Astrocyte of the spinal cord (primary cell): ENCODE measurements around the gene KDM6A.
"Not testable (repeated sequence)": the region's sequence is repeated elsewhere in the genome, so short reads cannot be mapped to it uniquely, and the experiment has no call there.

ENCODE experiments used
- DNase-seq: peaks from one replicate; pipeline ENCODE4 v3.0.0; 2011; ENCODE audit warnings: low read depth, low spot score
- H3K4me3 ChIP-seq: 2 replicates; pipeline ENCODE4 v1.5.1; 2011; ENCODE audit warnings: low read depth, mild to moderate bottlenecking, low read length, moderate library complexity
- in situ Hi-C: cut with HindIII; loops from 2 replicates; pipeline ENCODE4 v1.10.0; 2017; ENCODE audit warnings: low sequenced_read_pairs
- TF ChIP-seq, protein P1 (sequence below): IDR thresholded peaks from 2 replicates; pipeline ENCODE4 v1.5.1; 2012; ENCODE audit warnings: low read depth, mild to moderate bottlenecking, low read length, inconsistent platforms

Gene KDM6A

GRCh38 chrX:45063319-45064095 lies 190.5 kb downstream of the KDM6A start:
- no peak overlapping the region for H3K4me3 ChIP-seq
- DNase-seq: peak; percentile 32
- in situ Hi-C loops: no loop called here

DNA sequence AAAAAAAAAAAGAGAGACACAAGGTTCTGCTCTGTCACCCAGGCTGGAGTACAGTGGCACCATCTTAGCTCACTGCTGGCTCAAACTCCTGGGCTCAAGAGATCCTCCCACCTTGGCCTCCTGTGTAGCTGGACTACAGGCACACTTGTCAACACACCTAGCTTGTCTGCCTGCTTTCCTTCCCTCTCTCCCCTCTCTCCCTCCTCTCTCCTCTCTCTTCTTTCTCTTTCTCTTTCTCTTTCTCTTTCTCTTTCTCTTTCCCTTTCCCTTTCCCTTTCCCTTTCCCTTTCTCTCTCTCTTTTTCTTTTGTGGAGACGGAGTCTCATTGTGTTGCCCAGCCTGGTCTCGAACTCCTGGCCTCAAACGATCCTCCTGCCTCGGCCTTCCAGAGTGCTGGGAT lies 195.6 kb downstream of the KDM6A start:
- TF ChIP-seq, protein P1, sequence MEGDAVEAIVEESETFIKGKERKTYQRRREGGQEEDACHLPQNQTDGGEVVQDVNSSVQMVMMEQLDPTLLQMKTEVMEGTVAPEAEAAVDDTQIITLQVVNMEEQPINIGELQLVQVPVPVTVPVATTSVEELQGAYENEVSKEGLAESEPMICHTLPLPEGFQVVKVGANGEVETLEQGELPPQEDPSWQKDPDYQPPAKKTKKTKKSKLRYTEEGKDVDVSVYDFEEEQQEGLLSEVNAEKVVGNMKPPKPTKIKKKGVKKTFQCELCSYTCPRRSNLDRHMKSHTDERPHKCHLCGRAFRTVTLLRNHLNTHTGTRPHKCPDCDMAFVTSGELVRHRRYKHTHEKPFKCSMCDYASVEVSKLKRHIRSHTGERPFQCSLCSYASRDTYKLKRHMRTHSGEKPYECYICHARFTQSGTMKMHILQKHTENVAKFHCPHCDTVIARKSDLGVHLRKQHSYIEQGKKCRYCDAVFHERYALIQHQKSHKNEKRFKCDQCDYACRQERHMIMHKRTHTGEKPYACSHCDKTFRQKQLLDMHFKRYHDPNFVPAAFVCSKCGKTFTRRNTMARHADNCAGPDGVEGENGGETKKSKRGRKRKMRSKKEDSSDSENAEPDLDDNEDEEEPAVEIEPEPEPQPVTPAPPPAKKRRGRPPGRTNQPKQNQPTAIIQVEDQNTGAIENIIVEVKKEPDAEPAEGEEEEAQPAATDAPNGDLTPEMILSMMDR: no peak
- no peak overlapping the region for H3K4me3 ChIP-seq
- in situ Hi-C loops: no loop called here
- no peak for DNase-seq

More at GRCh38 chrX:45063319-45064095, 190.5 kb downstream of the KDM6A start:
- TF ChIP-seq, protein P1: no peak

DNA sequence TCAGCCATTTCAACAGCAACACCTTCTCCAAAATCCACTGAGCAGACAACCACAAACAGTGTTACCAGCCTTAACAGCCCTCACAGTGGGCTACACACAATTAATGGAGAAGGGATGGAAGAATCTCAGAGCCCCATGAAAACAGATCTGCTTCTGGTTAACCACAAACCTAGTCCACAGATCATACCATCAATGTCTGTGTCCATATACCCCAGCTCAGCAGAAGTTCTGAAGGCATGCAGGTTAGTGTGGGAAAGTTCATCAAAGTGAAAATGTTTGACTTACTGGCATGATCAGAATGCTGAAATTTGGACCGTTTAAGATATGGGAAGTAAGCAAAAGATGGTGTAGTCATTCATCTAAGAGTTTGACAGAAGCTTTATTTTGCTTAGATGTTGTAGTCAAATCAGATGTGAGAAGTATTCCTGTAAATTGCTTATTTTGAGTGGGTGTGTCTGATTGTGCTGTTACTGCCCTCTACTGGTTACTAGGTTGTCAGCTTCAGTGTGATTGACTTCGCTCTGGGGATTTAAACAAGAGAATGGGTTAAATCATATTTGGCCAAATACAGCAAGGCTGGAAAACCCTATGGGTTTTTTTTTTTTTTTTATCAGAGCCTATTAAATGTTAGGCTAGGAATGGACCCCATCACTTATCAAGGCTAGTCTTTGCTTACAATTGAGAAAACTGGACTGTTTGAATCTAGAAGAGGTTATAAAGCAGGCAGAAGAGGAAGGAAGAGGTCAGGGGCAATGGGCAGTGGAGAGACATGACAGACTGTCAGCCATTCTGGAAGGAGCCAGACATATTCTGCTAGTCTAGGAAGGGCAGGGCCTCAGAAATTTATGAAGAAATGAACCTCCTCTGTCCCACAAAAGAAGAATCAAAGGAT lies 197.4 kb downstream of the KDM6A start:
- H3K4me3 ChIP-seq: no peak overlapping the region
- in situ Hi-C loops: no loop called here

GRCh38 chrX:45073011-45073410 lies 200.0 kb downstream of the KDM6A start:
- H3K4me3 ChIP-seq, in situ Hi-C loops, DNase-seq: not testable (repeated sequence)

More for the DNA sequence above, 197.4 kb downstream of the KDM6A start:
- TF ChIP-seq, protein P1: peak; percentile 79
- DNase-seq: peak; percentile 69

- TF ChIP-seq, protein P1: no peak
- DNase-seq: peak; percentile 8
- H3K4me3 ChIP-seq: no peak overlapping the region
- in situ Hi-C loops: no loop called here
Observed at GRCh38 chrX:45077748-45078424, 204.9 kb downstream of the KDM6A start.

GRCh38 chrX:45083314-45083713 lies 210.3 kb downstream of the KDM6A start:
- no peak overlapping the region for H3K4me3 ChIP-seq
- in situ Hi-C loops: no loop called here
- TF ChIP-seq, protein P1: no peak
- DNase-seq: no peak
